B cell (primary cell): ENCODE data around the gene TECTA. TPM values are rescaled to one million over a fixed set of nuclear protein-coding genes. Genes with fewer than 3 reads are reported as not detected.

ENCODE experiments used
- ATAC-seq: fragments of 200-7000 bp; cut with Tn5 transposase; one replicate; pipeline ENCODE4 v1.10.0; 2021; ENCODE audit warnings: low read depth, mild to moderate bottlenecking, moderate number of reproducible peaks, moderate library complexity
- CTCF ChIA-PET: fragments of 350-600 bp; sonication (Branson Sonifier 250); formaldehyde crosslinking; loops from one replicate; lab custom pipeline; 2021; ENCODE audit warnings: antibody characterized with exemption, inconsistent platforms; lab: Charles Lee
- POLR2A ChIA-PET: fragments of 350-600 bp; sonication (Branson Sonifier 250); formaldehyde crosslinking; loops from one replicate; lab custom pipeline; 2021; ENCODE audit warnings: antibody characterized with exemption; lab: Charles Lee
- DNase-seq: peaks from one replicate; pipeline ENCODE4 v3.0.0; 2013
- H2AFZ ChIP-seq: 2 replicates; pipeline ENCODE4 v1.6.1; 2012; ENCODE audit warnings: mild to moderate bottlenecking, low read depth, low read length; ENCODE audit not compliant: insufficient read depth, poor library complexity, severe bottlenecking
- H3K27ac ChIP-seq, 2 donors: 1 replicate in 1 of 2; 2 replicates in 1 of 2; pipeline ENCODE4 v1.5.1; 2012 to 2013; ENCODE audit warnings: low read length in 2 of 2, mild to moderate bottlenecking in 2 of 2, moderate library complexity in 1 of 2
- H3K27me3 ChIP-seq, 4 experiments: fragments of 200-600 bp in 1 of 4; sonication (generic) in 1 of 4; replicated peaks in 1 of 4; 1 replicate in 2 of 4; 2 replicates in 2 of 4; pipeline versions ENCODE4 v1.6.1 to v1.7.0; 2013 to 2016; ENCODE audit warnings: low read length in 3 of 4, mild to moderate bottlenecking in 2 of 4, mixed read lengths in 1 of 4, moderate library complexity in 1 of 4; ENCODE audit not compliant: insufficient read depth in 4 of 4, control insufficient read depth in 3 of 4; ENCODE audit errors: control extremely low read depth in 1 of 4
- H3K36me3 ChIP-seq, 2 experiments: replicated peaks in 1 of 2; 1 replicate in 1 of 2; 2 replicates in 1 of 2; pipeline versions ENCODE4 v1.6.1 to v1.7.1; 2013; ENCODE audit warnings: low read length in 1 of 2; ENCODE audit not compliant: insufficient read depth in 2 of 2, control insufficient read depth in 1 of 2; ENCODE audit errors: control extremely low read depth in 1 of 2, extremely low read depth in 1 of 2
- H3K4me1 ChIP-seq, 2 donors: fragments of 200-600 bp in 1 of 2; sonication (generic) in 1 of 2; 1 replicate in 1 of 2; 2 replicates in 1 of 2; pipeline versions ENCODE4 v1.5.1 to v1.6.1; 2013 to 2017; ENCODE audit warnings: low read length in 2 of 2; ENCODE audit not compliant: control insufficient read depth in 2 of 2, insufficient read depth in 2 of 2
- H3K4me2 ChIP-seq: replicated peaks from 2 replicates; pipeline ENCODE3; 2012; ENCODE audit warnings: mild to moderate bottlenecking, low read depth, low read length; ENCODE audit not compliant: poor library complexity, severe bottlenecking
- H3K4me3 ChIP-seq, 5 experiments: fragments of 200-600 bp in 1 of 5; sonication (generic) in 1 of 5; 1 replicate in 3 of 5; 2 replicates in 2 of 5; pipeline versions ENCODE4 v1.5.1 to v1.7.0; 2011 to 2016; ENCODE audit warnings: low read length in 4 of 5, mild to moderate bottlenecking in 4 of 5, low read depth in 2 of 5, control low read depth in 1 of 5, moderate library complexity in 1 of 5; ENCODE audit not compliant: insufficient read depth in 1 of 5; ENCODE audit errors: control extremely low read depth in 1 of 5, extremely low read depth in 1 of 5
- H3K79me2 ChIP-seq: fragments of 200-600 bp; sonication (generic); one replicate; pipeline ENCODE4 v1.6.0; 2016; ENCODE audit warnings: low read length; ENCODE audit not compliant: control insufficient read depth, insufficient read depth
- H3K9ac ChIP-seq: fragments of 200-600 bp; sonication (generic); 2 replicates; pipeline ENCODE4 v1.6.1; 2017; ENCODE audit warnings: mild to moderate bottlenecking, low read length, moderate library complexity
- H3K9me3 ChIP-seq, 3 donors: one replicate each; pipeline versions ENCODE4 v1.6.1 to v1.7.1; 2013; ENCODE audit warnings: low read length in 2 of 3; ENCODE audit not compliant: control insufficient read depth in 2 of 3, insufficient read depth in 1 of 3; ENCODE audit errors: control extremely low read depth in 1 of 3
- H4K20me1 ChIP-seq: 2 replicates; pipeline ENCODE4 v1.6.0; 2012; ENCODE audit warnings: mild to moderate bottlenecking, low read length; ENCODE audit not compliant: insufficient read depth, control insufficient read depth, poor library complexity, severe bottlenecking
- H3K27ac Mint-ChIP-seq: one replicate; pipeline ENCODE4 v1.8.0; 2021; ENCODE audit warnings: mixed read lengths
- H3K27me3 Mint-ChIP-seq: one replicate; pipeline ENCODE4 v1.8.0; 2021; ENCODE audit warnings: mixed read lengths
- H3K4me1 Mint-ChIP-seq: one replicate; pipeline ENCODE4 v1.8.0; 2021; ENCODE audit warnings: mixed read lengths
- H3K4me3 Mint-ChIP-seq: one replicate; pipeline ENCODE4 v1.8.0; 2021; ENCODE audit warnings: mixed read lengths
- H3K9me3 Mint-ChIP-seq: one replicate; pipeline ENCODE4 v1.8.0; 2022; ENCODE audit warnings: mixed read lengths; ENCODE audit not compliant: insufficient read depth
- CTCF ChIP-seq: fragments of 200-600 bp; IDR thresholded peaks from one replicate; pipeline ENCODE4 v1.8.0; 2022; ENCODE audit warnings: antibody characterized with exemption, mild to moderate bottlenecking
- EZH2 ChIP-seq: IDR thresholded peaks from 2 replicates; pipeline ENCODE4 v1.6.1; 2012; ENCODE audit warnings: borderline replicate concordance, low read depth, mild to moderate bottlenecking, moderate library complexity, low read length; ENCODE audit not compliant: insufficient read depth, poor library complexity, severe bottlenecking
- WGBS: methylation state at CpG from one replicate; pipeline ENCODE4 v1.1.5; 2013; ENCODE audit warnings: missing lambda C conversion rate; ENCODE audit not compliant: insufficient coverage; 5-methylcytosine and 5-hydroxymethylcytosine counted together
- intact Hi-C: fragments of 100-400 bp; cut with micrococcal nuclease; formaldehyde crosslinking; loops from one replicate; pipeline ENCODE4 v1.10.0; 2022
- polyA plus RNA-seq: library from polyadenylated mRNA; depleted of rRNA; stranded (reverse); fragments of >200 nt; gene quantifications from 2 replicates; pipeline ENCODE4 v1.2.3, GENCODE V29; 2012
- total RNA-seq, 2 donors: library from RNA; stranded (reverse); fragments of 120-200 nt in 1 of 2; gene quantifications; 1 replicate in 1 of 2; 2 replicates in 1 of 2; pipeline versions ENCODE4 v1.2.3 to v1.2.4, GENCODE V29; 2013 to 2022

The TECTA gene
- total and polyA plus RNA-seq, 2 donors (not counting 1 experiment from before 2014, with no cell fraction given): 0.47 to 0.51 TPM

GRCh38 chr11:121082670-121083069 is 18.4 kb upstream of the TECTA start:
- Mint-ChIP-seq H3K4me1 (no peaks in the 10 kb centered on the region), H3K4me3 (no peak overlapping the region), H3K27me3 (no peaks in the 10 kb centered on the region), H3K9me3 (no peaks in the 10 kb centered on the region), H3K27ac (no peak overlapping the region)
- ATAC-seq (no peak), DNase-seq (no peak)
- Histone ChIP-seq H3K4me1 (no peaks in the 10 kb centered on the region), H2AFZ (no peak overlapping the region), H4K20me1 (no peaks in the 10 kb centered on the region), H3K36me3 (peaks cover 0 to 16% of the 10 kb centered on the region in 2 experiments), H3K9me3 (no peaks in the 10 kb centered on the region), H3K4me3 (no peak overlapping the region), H3K79me2 (no peaks in the 10 kb centered on the region), H3K4me2 (no peak overlapping the region), H3K9ac (no peak overlapping the region), H3K27ac (no peak overlapping the region), H3K27me3 (no peaks in the 10 kb centered on the region)
- TF ChIP-seq EZH2 (no peak), CTCF (no peak)
- WGBS: 100% methylated on average over 1 of the region's 1 CpG
- intact Hi-C loops: no loop called here
- ChIA-PET CTCF (no interaction called here), POLR2A (no interaction called here)

GRCh38 chr11:121086866-121087265 is 14.2 kb upstream of the TECTA start:
- Histone ChIP-seq H3K9me3 (no peaks in the 10 kb centered on the region), H3K4me3 (no peak overlapping the region), H3K36me3 (peaks cover 0 to 16% of the 10 kb centered on the region in 2 experiments), H3K27ac (no peak overlapping the region), H3K27me3 (no peaks in the 10 kb centered on the region), H3K4me2 (no peak overlapping the region), H3K4me1 (no peaks in the 10 kb centered on the region), H3K9ac (no peak overlapping the region), H2AFZ (no peak overlapping the region), H3K79me2 (no peaks in the 10 kb centered on the region), H4K20me1 (no peaks in the 10 kb centered on the region)
- no peak for TF ChIP-seq EZH2
- no peak for TF ChIP-seq CTCF
- WGBS: no CpG with 5 or more reads among the region's 4 CpGs
- Mint-ChIP-seq H3K4me1 (peaks cover 4% of the 10 kb centered on the region), H3K27ac (no peak overlapping the region), H3K4me3 (no peak overlapping the region), H3K9me3 (no peaks in the 10 kb centered on the region), H3K27me3 (no peaks in the 10 kb centered on the region)
- POLR2A ChIA-PET: no interaction called here
- intact Hi-C loops: no loop called here
- ATAC-seq (no peak), DNase-seq (no peak)
- CTCF ChIA-PET: no interaction called here
